GM18507 (cell line): ENCODE measurements around the gene CTRB1.

ENCODE experiments used
- DNase-seq: peaks from one replicate; pipeline ENCODE4 v3.0.0; 2011; ENCODE audit warnings: low read depth; ENCODE audit not compliant: insufficient read length; ENCODE audit errors: extremely low spot score
- FAIRE-seq: peaks from 2 replicates; lab custom pipeline; 2011; peaks lifted over from hg19 to GRCh38; lab: Jason Lieb, UNC

The CTRB1 gene

GRCh38 chr16:75251280-75252048 is 32.7 kb downstream of the CTRB1 start, which contains the start of gene BCAR1:
BCAR1 (minus strand) TSS chr16:75251624; CDS start chr16:75251482, 142 bp downstream.
- peak; percentile 51 for FAIRE-seq
- peak; percentile 81 for DNase-seq

GRCh38 chr16:75252049-75252864 is 33.5 kb downstream of the CTRB1 start:
- FAIRE-seq, result no peak
- no peak for DNase-seq

- DNase-seq, result no peak
- FAIRE-seq, result no peak
Measured at GRCh38 chr16:75252946-75253911, 34.4 kb downstream of the CTRB1 start.

- DNase-seq, result no peak
- no peak for FAIRE-seq
Measured at GRCh38 chr16:75254359-75254837, 35.6 kb downstream of the CTRB1 start.

GRCh38 chr16:75256059-75256571 is 37.3 kb downstream of the CTRB1 start:
- DNase-seq, result no peak
- FAIRE-seq, result no peak

- DNase-seq, result no peak
- no peak for FAIRE-seq
Measured at GRCh38 chr16:75256696-75257343, 38.0 kb downstream of the CTRB1 start.

- no peak for FAIRE-seq
- no peak for DNase-seq
Measured at GRCh38 chr16:75257886-75258806, 39.4 kb downstream of the CTRB1 start.

GRCh38 chr16:75258807-75259141 is 40.0 kb downstream of the CTRB1 start:
- FAIRE-seq, result no peak

GRCh38 chr16:75260851-75261589 is 42.2 kb downstream of the CTRB1 start:
- DNase-seq (no peak), FAIRE-seq (no peak)

More at GRCh38 chr16:75258807-75259141, 40.0 kb downstream of the CTRB1 start:
- DNase-seq, result no peak

GRCh38 chr16:75261590-75262078 is 42.8 kb downstream of the CTRB1 start:
- DNase-seq (no peak), FAIRE-seq (no peak)

- no peak for FAIRE-seq
- no peak for DNase-seq
Measured at GRCh38 chr16:75262104-75262799, 43.5 kb downstream of the CTRB1 start.

GRCh38 chr16:75262800-75263127 is 44.0 kb downstream of the CTRB1 start:
- DNase-seq (no peak), FAIRE-seq (no peak)

GRCh38 chr16:75263291-75263962 is 44.6 kb downstream of the CTRB1 start:
- FAIRE-seq, result no peak
- no peak for DNase-seq

- FAIRE-seq, result no peak
- DNase-seq, result no peak
Measured at GRCh38 chr16:75263963-75264445, 45.2 kb downstream of the CTRB1 start.

- DNase-seq, result no peak
- FAIRE-seq, result no peak
Measured at GRCh38 chr16:75264457-75264998, 45.7 kb downstream of the CTRB1 start.
